Measurements from ENCODE around the gene PKIB.

PKIB gene

GRCh38 chr6:122753000-122753687, 142.9 kb downstream of the PKIB start:
- H3K9me3 ChIP-seq = no peaks in the 10 kb centered on the region
- H3K27me3 ChIP-seq (ENCODE audit: low read depth) = no peaks in the 10 kb centered on the region
- no peak for DNase-seq (ENCODE audit: low spot score in 2 of 2)
- H3K36me3 ChIP-seq (replicated peaks) = no peaks in the 10 kb centered on the region
- H3K4me3 ChIP-seq = no peak overlapping the region
- H3K4me1 ChIP-seq = no peaks in the 10 kb centered on the region
- in situ Hi-C loops (cut with MboI; ENCODE audit: low sequenced_read_pairs) = no loop called here

GRCh38 chr6:122753688-122754056, 143.5 kb downstream of the PKIB start:
- in situ Hi-C loops (cut with MboI; ENCODE audit: low sequenced_read_pairs) = no loop called here
- DNase-seq (ENCODE audit: low spot score in 2 of 2) = no peak
- no peak overlapping the region for H3K4me3 ChIP-seq
- no peaks in the 10 kb centered on the region for H3K9me3 ChIP-seq
- H3K4me1 ChIP-seq = no peaks in the 10 kb centered on the region
- H3K27me3 ChIP-seq (ENCODE audit: low read depth) = no peaks in the 10 kb centered on the region
- H3K36me3 ChIP-seq (replicated peaks) = no peaks in the 10 kb centered on the region

GRCh38 chr6:122754191-122754731, 144.1 kb downstream of the PKIB start:
- Histone ChIP-seq H3K27me3 (ENCODE audit: low read depth) (no peaks in the 10 kb centered on the region), H3K4me3 (no peak overlapping the region), H3K9me3 (no peaks in the 10 kb centered on the region), H3K4me1 (no peaks in the 10 kb centered on the region), H3K36me3 (replicated peaks) (no peaks in the 10 kb centered on the region)
- no peak for DNase-seq (ENCODE audit: low spot score in 2 of 2)
- in situ Hi-C loops (cut with MboI; ENCODE audit: low sequenced_read_pairs) = no loop called here

- in situ Hi-C loops (cut with MboI; ENCODE audit: low sequenced_read_pairs) = no loop called here
- Histone ChIP-seq H3K9me3 (no peaks in the 10 kb centered on the region), H3K4me1 (no peaks in the 10 kb centered on the region), H3K4me3 (no peak overlapping the region), H3K36me3 (replicated peaks) (no peaks in the 10 kb centered on the region), H3K27me3 (ENCODE audit: low read depth) (no peaks in the 10 kb centered on the region)
- no peak for DNase-seq (ENCODE audit: low spot score in 2 of 2)
These were observed 145.7 kb downstream of the PKIB start for GRCh38 chr6:122755901-122756300.

GRCh38 chr6:122758927-122759334, 148.7 kb downstream of the PKIB start:
- Histone ChIP-seq H3K4me1 (no peaks in the 10 kb centered on the region), H3K4me3 (no peak overlapping the region), H3K9me3 (no peaks in the 10 kb centered on the region), H3K27me3 (ENCODE audit: low read depth) (no peaks in the 10 kb centered on the region), H3K36me3 (replicated peaks) (no peaks in the 10 kb centered on the region)
- DNase-seq (ENCODE audit: low spot score in 2 of 2) = no peak
- in situ Hi-C loops (cut with MboI; ENCODE audit: low sequenced_read_pairs) = no loop called here

GRCh38 chr6:122760330-122760729, 150.1 kb downstream of the PKIB start:
- DNase-seq (ENCODE audit: low spot score in 2 of 2) = no peak
- Histone ChIP-seq H3K27me3 (ENCODE audit: low read depth) (no peaks in the 10 kb centered on the region), H3K9me3 (no peaks in the 10 kb centered on the region), H3K4me1 (no peaks in the 10 kb centered on the region), H3K4me3 (no peak overlapping the region), H3K36me3 (replicated peaks) (no peaks in the 10 kb centered on the region)
- in situ Hi-C loops (cut with MboI; ENCODE audit: low sequenced_read_pairs) = no loop called here

GRCh38 chr6:122766256-122766655, 156.1 kb downstream of the PKIB start:
- H3K27me3 ChIP-seq (ENCODE audit: low read depth) = peaks cover 3% of the 10 kb centered on the region
- H3K4me1 ChIP-seq = no peaks in the 10 kb centered on the region
- H3K4me3 ChIP-seq = no peak overlapping the region
- no peak for DNase-seq (ENCODE audit: low spot score in 2 of 2)
- no peaks in the 10 kb centered on the region for H3K9me3 ChIP-seq
- in situ Hi-C loops (cut with MboI; ENCODE audit: low sequenced_read_pairs) = no loop called here
- no peaks in the 10 kb centered on the region for H3K36me3 ChIP-seq (replicated peaks)

GRCh38 chr6:122770835-122771601, 160.8 kb downstream of the PKIB start:
- DNase-seq (ENCODE audit: low spot score in 2 of 2) = no peak
- Histone ChIP-seq H3K36me3 (replicated peaks) (no peaks in the 10 kb centered on the region), H3K4me3 (no peak overlapping the region), H3K27me3 (ENCODE audit: low read depth) (peaks cover 3% of the 10 kb centered on the region), H3K9me3 (no peaks in the 10 kb centered on the region), H3K4me1 (no peaks in the 10 kb centered on the region)
- in situ Hi-C loops (cut with MboI; ENCODE audit: low sequenced_read_pairs) = no loop called here

- no peaks in the 10 kb centered on the region for H3K4me1 ChIP-seq
- no peak overlapping the region for H3K4me3 ChIP-seq
- DNase-seq (ENCODE audit: low spot score in 2 of 2) = no peak
- H3K36me3 ChIP-seq (replicated peaks) = no peaks in the 10 kb centered on the region
- no peaks in the 10 kb centered on the region for H3K9me3 ChIP-seq
- peaks cover 3% of the 10 kb centered on the region for H3K27me3 ChIP-seq (ENCODE audit: low read depth)
- in situ Hi-C loops (cut with MboI; ENCODE audit: low sequenced_read_pairs) = no loop called here
These were observed 162.7 kb downstream of the PKIB start for GRCh38 chr6:122772724-122773415.

Measured in HAP-1 (cell line).